ENCODE measurements around the gene CNTN1.

DNA sequence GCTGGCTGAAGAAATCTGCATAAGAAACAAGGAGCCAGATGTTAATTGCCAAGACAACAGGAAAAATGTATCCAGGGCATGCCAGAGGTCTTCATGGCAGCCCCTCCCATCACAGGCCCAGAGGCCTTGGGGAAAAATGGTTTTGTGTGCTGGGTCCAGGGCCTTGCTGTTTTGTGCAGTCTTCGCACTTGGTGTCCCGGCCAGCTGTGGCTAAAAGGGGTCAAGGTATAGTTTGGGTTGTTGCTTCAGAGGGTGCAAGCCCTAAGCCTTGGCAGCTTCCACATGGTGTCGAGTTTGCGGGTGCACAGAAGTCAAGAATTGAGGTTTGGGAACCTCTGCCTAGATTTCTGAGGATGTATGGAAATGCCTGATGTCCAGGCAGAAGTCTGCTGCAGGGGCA, 29.9 kb upstream of the CNTN1 start:
- TF ChIP-seq, protein P1, sequence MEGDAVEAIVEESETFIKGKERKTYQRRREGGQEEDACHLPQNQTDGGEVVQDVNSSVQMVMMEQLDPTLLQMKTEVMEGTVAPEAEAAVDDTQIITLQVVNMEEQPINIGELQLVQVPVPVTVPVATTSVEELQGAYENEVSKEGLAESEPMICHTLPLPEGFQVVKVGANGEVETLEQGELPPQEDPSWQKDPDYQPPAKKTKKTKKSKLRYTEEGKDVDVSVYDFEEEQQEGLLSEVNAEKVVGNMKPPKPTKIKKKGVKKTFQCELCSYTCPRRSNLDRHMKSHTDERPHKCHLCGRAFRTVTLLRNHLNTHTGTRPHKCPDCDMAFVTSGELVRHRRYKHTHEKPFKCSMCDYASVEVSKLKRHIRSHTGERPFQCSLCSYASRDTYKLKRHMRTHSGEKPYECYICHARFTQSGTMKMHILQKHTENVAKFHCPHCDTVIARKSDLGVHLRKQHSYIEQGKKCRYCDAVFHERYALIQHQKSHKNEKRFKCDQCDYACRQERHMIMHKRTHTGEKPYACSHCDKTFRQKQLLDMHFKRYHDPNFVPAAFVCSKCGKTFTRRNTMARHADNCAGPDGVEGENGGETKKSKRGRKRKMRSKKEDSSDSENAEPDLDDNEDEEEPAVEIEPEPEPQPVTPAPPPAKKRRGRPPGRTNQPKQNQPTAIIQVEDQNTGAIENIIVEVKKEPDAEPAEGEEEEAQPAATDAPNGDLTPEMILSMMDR (IDR thresholded peaks at IDR 0.05) = no peak
- no peak for TF ChIP-seq POLR2A (IDR thresholded peaks at IDR 0.05)

All from testis (tissue), 2 donors.